ENCODE measurements around the gene TRMT11.

- TF ChIP-seq HSF4 (CRISPR knock-in tag; IDR thresholded peaks at IDR 0.05; ENCODE audit: borderline replicate concordance) (no peak), EZH2 (IDR thresholded peaks at IDR 0.05; ENCODE audit: borderline replicate concordance, low read depth, low read length) (no peak), RBBP5 (IDR thresholded peaks at IDR 0.05; ENCODE audit: borderline replicate concordance, insufficient read depth, low read length, poor library complexity, severe bottlenecking) (no peak), ZBTB26 (CRISPR knock-in tag; IDR thresholded peaks at IDR 0.05) (no peak)
These were observed 23.7 kb downstream of the TRMT11 start for GRCh38 chr6:126010040-126010439.

Measured in K562 (cell line).